GM21576 (cell line): Measurements from ENCODE around the gene HIRA.
A peak's percentile ranks its signal among the peaks of the same experiment; 100 is the strongest.
"Not testable (repeated sequence)": the region's sequence is repeated elsewhere in the genome, so short reads cannot be mapped to it uniquely, and the experiment has no call there.

Source experiments
- ATAC-seq: cut with Tn5 transposase; IDR thresholded peaks from one replicate; pipeline ENCODE4 v1.9.1; 2021; ENCODE audit warnings: mild to moderate bottlenecking, moderate library complexity; ENCODE audit not compliant: unreplicated experiment

The HIRA gene

GRCh38 chr22:19443544-19444211 lies 12.1 kb upstream of the HIRA start:
- ATAC-seq, result no peak

GRCh38 chr22:19442166-19442565 lies 10.6 kb upstream of the HIRA start:
- ATAC-seq, result no peak

GRCh38 chr22:19440411-19441195 lies 9.1 kb upstream of the HIRA start:
- ATAC-seq, result no peak

- ATAC-seq, result no peak
Measured at GRCh38 chr22:19438298-19438697, 6.8 kb upstream of the HIRA start.

GRCh38 chr22:19436444-19437161 lies 5.1 kb upstream of the HIRA start:
- not testable (repeated sequence) for ATAC-seq

GRCh38 chr22:19434829-19435580 lies 3.5 kb upstream of the HIRA start:
- ATAC-seq, result no peak

GRCh38 chr22:19434401-19434800 lies 2.9 kb upstream of the HIRA start:
- no peak for ATAC-seq

GRCh38 chr22:19432133-19432851 lies 759 bp upstream of the HIRA start, which contains the start of gene MRPL40:
MRPL40 (plus strand) TSS chr22:19432545; CDS start chr22:19432555, 10 bp downstream.
- peak; percentile 70 for ATAC-seq

- ATAC-seq, result peak; percentile 11
Measured at GRCh38 chr22:19430890-19431541, 517 bp downstream of the HIRA start.

- no peak for ATAC-seq
Measured at GRCh38 chr22:19429950-19430889, 1.3 kb downstream of the HIRA start.

GRCh38 chr22:19424186-19424500 lies 7.4 kb downstream of the HIRA start:
- no peak for ATAC-seq

- no peak for ATAC-seq
Measured at GRCh38 chr22:19422440-19423301, 8.9 kb downstream of the HIRA start.

GRCh38 chr22:19420321-19420720 lies 11.2 kb downstream of the HIRA start:
- no peak for ATAC-seq

- ATAC-seq, result peak; percentile 73
Measured at GRCh38 chr22:19419464-19420178, 11.9 kb downstream of the HIRA start.

GRCh38 chr22:19419086-19419463 lies 12.5 kb downstream of the HIRA start:
- ATAC-seq, result no peak

- ATAC-seq, result no peak
Measured at GRCh38 chr22:19412923-19413322, 18.6 kb downstream of the HIRA start.

GRCh38 chr22:19412478-19412877 lies 19.1 kb downstream of the HIRA start:
- ATAC-seq, result no peak
